GM12864 (cell line): Measurements from ENCODE around the gene STYXL2.

Source experiments
- DNase-seq: peaks from one replicate; pipeline ENCODE4 v3.0.0-alpha.2; 2011; ENCODE audit warnings: low read depth
- H3K4me3 ChIP-seq: 2 replicates; pipeline ENCODE4 v1.5.1; 2011; ENCODE audit warnings: mild to moderate bottlenecking, low read depth, low read length, control low read depth
- CTCF ChIP-seq: IDR thresholded peaks from 2 replicates; pipeline ENCODE4 v1.5.1; 2011; ENCODE audit warnings: low read depth, mild to moderate bottlenecking, moderate library complexity, low read length, control low read depth, inconsistent platforms; ENCODE audit errors: missing control alignments

The STYXL2 gene

GRCh38 chr1:167077128-167077867, 16.6 kb upstream of the STYXL2 start:
- no peak for DNase-seq
- no peak for TF ChIP-seq CTCF
- H3K4me3 ChIP-seq: no peak overlapping the region

- DNase-seq: no peak
- no peak for TF ChIP-seq CTCF
- no peak overlapping the region for H3K4me3 ChIP-seq
Measured at GRCh38 chr1:167077868-167078210, 16.0 kb upstream of the STYXL2 start.

- TF ChIP-seq CTCF: no peak
- DNase-seq: no peak
- H3K4me3 ChIP-seq: no peak overlapping the region
Measured at GRCh38 chr1:167081594-167082156, 12.2 kb upstream of the STYXL2 start.

GRCh38 chr1:167082511-167083027, 11.3 kb upstream of the STYXL2 start:
- no peak overlapping the region for H3K4me3 ChIP-seq
- DNase-seq: no peak
- TF ChIP-seq CTCF: no peak

GRCh38 chr1:167083066-167083665, 10.7 kb upstream of the STYXL2 start:
- no peak for DNase-seq
- TF ChIP-seq CTCF: no peak

GRCh38 chr1:167083871-167084270, 10.0 kb upstream of the STYXL2 start:
- H3K4me3 ChIP-seq: no peak overlapping the region
- no peak for DNase-seq
- no peak for TF ChIP-seq CTCF

More at GRCh38 chr1:167083066-167083665, 10.7 kb upstream of the STYXL2 start:
- H3K4me3 ChIP-seq: no peak overlapping the region
